Psoas muscle (tissue), 8 donors: ENCODE measurements around the gene GIMAP4. TPM values are rescaled to one million over a fixed set of nuclear protein-coding genes. Genes with fewer than 3 reads are reported as not detected.

ENCODE experiments used
- ATAC-seq, 4 donors: fragments of 200-7000 bp; cut with Tn5 transposase; one replicate each; pipeline ENCODE4 v1.9.1; 2020; ENCODE audit warnings: moderate library complexity in 3 of 4, mild to moderate bottlenecking in 2 of 4
- DNase-seq, 2 donors: peaks; one replicate each; pipeline ENCODE4 v3.0.0-alpha.2; 2020
- H3K27ac ChIP-seq: fragments of 200-600 bp; one replicate; pipeline ENCODE4 v1.8.0; 2022
- H3K27me3 ChIP-seq, 3 donors: fragments of 200-600 bp in 1 of 3; one replicate each; pipeline versions ENCODE4 v1.6.1 to v1.8.0; 2013 to 2022; ENCODE audit warnings: low read length in 2 of 3, mild to moderate bottlenecking in 2 of 3, moderate library complexity in 1 of 3; ENCODE audit not compliant: insufficient read depth in 3 of 3
- H3K36me3 ChIP-seq, 2 donors: fragments of 200-600 bp in 1 of 2; one replicate each; pipeline versions ENCODE4 v1.6.1 to v1.8.0; 2013 to 2022; ENCODE audit warnings: low read depth in 1 of 2, mild to moderate bottlenecking in 1 of 2, moderate library complexity in 1 of 2; ENCODE audit not compliant: insufficient read depth in 1 of 2
- H3K4me1 ChIP-seq: fragments of 200-600 bp; one replicate; pipeline ENCODE4 v1.8.0; 2022
- H3K4me3 ChIP-seq: fragments of 200-600 bp; one replicate; pipeline ENCODE4 v1.8.0; 2022; ENCODE audit warnings: mild to moderate bottlenecking
- H3K9me3 ChIP-seq: fragments of 200-600 bp; one replicate; pipeline ENCODE4 v1.8.0; 2022
- WGBS, 3 donors: extraction: QIAGEN DNeasy Blood & Tissue Kit; methylation state at CpG; one replicate each; pipeline versions ENCODE4 v1.1.6 to v1.1.7; 2013; 5-methylcytosine and 5-hydroxymethylcytosine counted together
- intact Hi-C, 2 donors: fragments of 100-400 bp; cut with DNase I; formaldehyde crosslinking; loops; one replicate each; pipeline versions ENCODE4 v1.11.0 to v1.14.2; 2022
- polyA plus RNA-seq, 3 donors: library from polyadenylated mRNA; stranded (reverse); fragments of 200-250 nt; gene quantifications; one replicate each; pipeline ENCODE4 v1.2.3, GENCODE V29; 2013
- total RNA-seq, 4 donors: library from RNA; stranded (reverse); fragmentation: NEBNext Ultra II Directional in 2 of 4; extraction: Animal tissue kit (Norgen Biotek cat#: 25700) in 2 of 4; gene quantifications; one replicate each; pipeline versions ENCODE4 v1.2.1 to v1.2.4, GENCODE V29; 2021 to 2023
- TF ChIP-seq, protein P1 (sequence below): fragments of 200-600 bp; IDR thresholded peaks from one replicate; pipeline ENCODE4 v1.8.0; 2022; ENCODE audit warnings: antibody characterized with exemption
- donor health status: healthy with polysubstance abuse.
- donor health status: DM: no; HTN: no; CAD: no; lungs with moderate emphysema.
- donor health status: Bipolar disorder and iron deficiency.
- donor health status: healthy.
- donor health status: DM: yes; HTN: yes; CAD: no.
- donor health status: DM: no; HTN: no; CAD: no.
- donor health status: DM: no; HTN: no; CAD: no.
- donor health status: DM: yes; HTN: yes; CAD: no.

The GIMAP4 gene
- total and polyA plus RNA-seq, 7 donors: 13.6 to 36.4 (median 15.0) TPM

DNA sequence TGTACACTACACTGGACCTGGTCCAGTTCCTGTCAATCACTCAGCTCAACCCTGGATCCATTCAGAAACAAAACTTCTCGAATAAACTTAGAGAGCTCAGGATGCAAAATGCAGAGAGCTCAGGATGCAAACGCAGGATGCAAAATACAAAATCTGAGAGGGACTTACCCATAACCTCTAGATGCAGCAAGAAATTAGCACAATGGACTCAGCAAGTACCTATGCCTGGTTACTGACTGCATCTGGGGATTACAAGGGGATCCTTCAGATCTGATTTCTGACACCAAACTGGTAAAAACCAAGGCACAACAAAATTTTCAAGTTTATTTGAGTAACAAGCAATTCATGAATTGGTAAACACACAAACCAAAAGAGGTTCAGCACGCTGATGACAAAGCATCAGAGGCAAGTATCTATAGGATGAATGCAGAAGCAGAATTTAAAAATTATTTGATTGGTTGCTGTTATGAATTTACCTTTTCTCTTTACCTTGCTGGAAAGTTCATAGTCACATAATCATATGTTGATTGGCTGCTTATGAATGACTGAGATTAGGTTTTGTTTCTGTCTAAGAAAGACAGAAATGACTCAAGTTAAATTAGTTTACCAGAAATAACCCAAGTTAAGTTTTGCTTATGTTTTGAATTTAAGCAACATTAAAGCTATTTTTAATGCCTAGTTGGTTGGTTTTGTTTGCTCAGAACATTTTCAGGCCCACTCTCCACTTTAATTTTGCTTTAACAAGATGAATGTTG lies 53.6 kb downstream of the GIMAP4 start:
- Histone ChIP-seq H3K36me3 (no peaks in the 10 kb centered on the region), H3K4me1 (no peaks in the 10 kb centered on the region), H3K27ac (no peak overlapping the region), H3K9me3 (no peaks in the 10 kb centered on the region), H3K27me3 (no peaks in the 10 kb centered on the region), H3K4me3 (no peak overlapping the region)
- intact Hi-C loops: no loop called here
- ATAC-seq (no peak), DNase-seq (no peak)
- 62 to 69% (median 68%) methylated on average over 3 of the region's 3 CpGs for WGBS, 3 donors
- TF ChIP-seq, protein P1, sequence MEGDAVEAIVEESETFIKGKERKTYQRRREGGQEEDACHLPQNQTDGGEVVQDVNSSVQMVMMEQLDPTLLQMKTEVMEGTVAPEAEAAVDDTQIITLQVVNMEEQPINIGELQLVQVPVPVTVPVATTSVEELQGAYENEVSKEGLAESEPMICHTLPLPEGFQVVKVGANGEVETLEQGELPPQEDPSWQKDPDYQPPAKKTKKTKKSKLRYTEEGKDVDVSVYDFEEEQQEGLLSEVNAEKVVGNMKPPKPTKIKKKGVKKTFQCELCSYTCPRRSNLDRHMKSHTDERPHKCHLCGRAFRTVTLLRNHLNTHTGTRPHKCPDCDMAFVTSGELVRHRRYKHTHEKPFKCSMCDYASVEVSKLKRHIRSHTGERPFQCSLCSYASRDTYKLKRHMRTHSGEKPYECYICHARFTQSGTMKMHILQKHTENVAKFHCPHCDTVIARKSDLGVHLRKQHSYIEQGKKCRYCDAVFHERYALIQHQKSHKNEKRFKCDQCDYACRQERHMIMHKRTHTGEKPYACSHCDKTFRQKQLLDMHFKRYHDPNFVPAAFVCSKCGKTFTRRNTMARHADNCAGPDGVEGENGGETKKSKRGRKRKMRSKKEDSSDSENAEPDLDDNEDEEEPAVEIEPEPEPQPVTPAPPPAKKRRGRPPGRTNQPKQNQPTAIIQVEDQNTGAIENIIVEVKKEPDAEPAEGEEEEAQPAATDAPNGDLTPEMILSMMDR: no peak

DNA sequence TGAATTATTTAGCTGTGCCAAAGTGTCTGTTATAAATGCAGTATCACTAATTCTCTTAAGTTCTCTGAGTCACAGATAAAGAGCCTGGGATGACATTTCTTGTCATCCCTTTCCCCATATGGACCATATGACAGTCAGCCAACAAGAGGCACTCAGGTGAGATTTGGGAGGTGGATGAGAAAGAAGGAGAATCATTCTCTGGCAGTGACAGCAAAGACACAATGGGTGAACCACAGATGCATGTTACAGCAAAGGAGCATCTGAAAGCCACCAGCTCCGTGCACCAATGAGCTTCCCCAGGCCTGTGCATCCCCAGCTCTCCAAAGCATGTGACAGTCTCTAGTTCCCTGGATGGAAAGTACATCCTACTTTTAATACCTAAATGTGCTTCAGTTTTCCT lies 54.2 kb downstream of the GIMAP4 start:
- WGBS, 3 donors: 60 to 67% (median 67%) methylated on average over 1 of the region's 1 CpG
- no peak for DNase-seq
- intact Hi-C loops: no loop called here
- no peak overlapping the region for H3K4me3 ChIP-seq
- TF ChIP-seq, protein P1: no peak
- no peaks in the 10 kb centered on the region for H3K9me3 ChIP-seq
- no peak overlapping the region for H3K27ac ChIP-seq
- no peaks in the 10 kb centered on the region for H3K4me1 ChIP-seq
- no peaks in the 10 kb centered on the region for H3K27me3 ChIP-seq
- no peaks in the 10 kb centered on the region for H3K36me3 ChIP-seq
- no peak for ATAC-seq

Other genes with a start within 250 kb of the GIMAP4 start
- gene LRRC61, start 244.0 kb upstream of the GIMAP4 start, total RNA-seq: 1 to 10 TPM in 3 of 4 donors, under 1 TPM in 1; 0.88 to 4.4 (median 2.6) TPM
- gene LRRC61, start 244.0 kb upstream of the GIMAP4 start, polyA plus RNA-seq: 1 to 10 TPM; 2.0 to 3.8 (median 3.3) TPM
- 1 to 10 TPM in 3 of 4 donors, under 1 TPM in 1; 0.71 to 3.3 (median 3.0) TPM for gene ACTR3C, start 243.8 kb upstream of the GIMAP4 start, total RNA-seq
- 1 to 10 TPM; 1.3 to 3.7 (median 1.4) TPM for gene ACTR3C, start 243.8 kb upstream of the GIMAP4 start, polyA plus RNA-seq
- gene RARRES2, start 225.8 kb upstream of the GIMAP4 start, total RNA-seq: 10 to 100 TPM in 2 of 4 donors, 1 to 10 TPM in 2; 4.1 to 17.9 (median 8.7) TPM
- 1 to 10 TPM; 6.3 to 7.7 (median 7.3) TPM for gene RARRES2, start 225.8 kb upstream of the GIMAP4 start, polyA plus RNA-seq
- 100 to 1,000 TPM; 112 to 212 (median 137) TPM for gene REPIN1, start 198.6 kb upstream of the GIMAP4 start, total RNA-seq
- gene REPIN1, start 198.6 kb upstream of the GIMAP4 start, polyA plus RNA-seq: 100 to 1,000 TPM in 1 of 3 donors, 10 to 100 TPM in 2; 80.2 to 133 (median 83.2) TPM
- gene ZNF775, start 188.1 kb upstream of the GIMAP4 start, total RNA-seq: 1 to 10 TPM; 1.6 to 3.2 (median 2.8) TPM
- gene ZNF775, start 188.1 kb upstream of the GIMAP4 start, polyA plus RNA-seq: 1 to 10 TPM; 2.6 to 3.8 (median 3.7) TPM
- 10 to 100 TPM in 1 of 4 donors, 1 to 10 TPM in 3; 6.1 to 11.9 (median 7.0) TPM for gene GIMAP8, start 116.8 kb upstream of the GIMAP4 start, total RNA-seq
- gene GIMAP8, start 116.8 kb upstream of the GIMAP4 start, polyA plus RNA-seq: 1 to 10 TPM; 4.4 to 7.8 (median 4.7) TPM
- 10 to 100 TPM; 10.7 to 17.7 (median 11.4) TPM for gene GIMAP7, start 52.5 kb upstream of the GIMAP4 start, total RNA-seq
- gene GIMAP7, start 52.5 kb upstream of the GIMAP4 start, polyA plus RNA-seq: 10 to 100 TPM; 15.0 to 23.7 (median 21.1) TPM
- 10 to 100 TPM; 10.3 to 21.8 (median 14.0) TPM for gene GIMAP6, start 65.0 kb downstream of the GIMAP4 start, total RNA-seq
- 10 to 100 TPM in 1 of 3 donors, 1 to 10 TPM in 2; 8.2 to 12.6 (median 9.5) TPM for gene GIMAP6, start 65.0 kb downstream of the GIMAP4 start, polyA plus RNA-seq
- 1 to 10 TPM; 1.5 to 5.3 (median 2.8) TPM for gene GIMAP2, start 118.3 kb downstream of the GIMAP4 start, total RNA-seq
- 1 to 10 TPM; 1.4 to 3.1 (median 2.3) TPM for gene GIMAP2, start 118.3 kb downstream of the GIMAP4 start, polyA plus RNA-seq
- 1 to 10 TPM; 1.8 to 3.9 (median 2.4) TPM for gene GIMAP1, start 149.2 kb downstream of the GIMAP4 start, total RNA-seq
- 1 to 10 TPM; 3.3 to 3.6 (median 3.5) TPM for gene GIMAP1, start 149.2 kb downstream of the GIMAP4 start, polyA plus RNA-seq
- gene GIMAP5, start 170.0 kb downstream of the GIMAP4 start, total RNA-seq: 1 to 10 TPM; 4.1 to 8.4 (median 7.7) TPM
- 10 to 100 TPM in 2 of 3 donors, 1 to 10 TPM in 1; 8.8 to 12.4 (median 11.8) TPM for gene GIMAP5, start 170.0 kb downstream of the GIMAP4 start, polyA plus RNA-seq
- gene TMEM176B, start 233.0 kb downstream of the GIMAP4 start, total RNA-seq: 10 to 100 TPM in 1 of 4 donors, 1 to 10 TPM in 3; 3.4 to 15.9 (median 4.9) TPM
- 1 to 10 TPM; 2.2 to 5.6 (median 3.9) TPM for gene TMEM176B, start 233.0 kb downstream of the GIMAP4 start, polyA plus RNA-seq
- 10 to 100 TPM in 1 of 4 donors, 1 to 10 TPM in 3; 2.9 to 13.7 (median 4.2) TPM for gene TMEM176A, start 233.4 kb downstream of the GIMAP4 start, total RNA-seq
- 1 to 10 TPM; 2.3 to 3.2 (median 3.0) TPM for gene TMEM176A, start 233.4 kb downstream of the GIMAP4 start, polyA plus RNA-seq